SK-N-MC (cell line): ENCODE measurements around the gene OR2A5.

Experiments
- EZH2 ChIP-seq: fragments of 200-600 bp; sonication (generic); IDR thresholded peaks from one replicate; pipeline ENCODE4 v1.6.1; 2017; ENCODE audit warnings: antibody characterized with exemption
- FOXP2 ChIP-seq: optimal IDR thresholded peaks from 2 replicates; pipeline ENCODE3; 2011; ENCODE audit warnings: mild to moderate bottlenecking, moderate library complexity; ENCODE audit not compliant: insufficient read depth; ENCODE audit errors: extremely low read length, control extremely low read depth
- POLR2AphosphoS5 ChIP-seq: IDR thresholded peaks from 2 replicates; pipeline ENCODE4 v1.6.1; 2012; ENCODE audit warnings: mild to moderate bottlenecking, low read depth, low read length, borderline replicate concordance

- no peak for TF ChIP-seq EZH2
- no peak for TF ChIP-seq POLR2AphosphoS5
- TF ChIP-seq FOXP2, result no peak
These were observed 24.5 kb upstream of the OR2A5 start for GRCh38 chr7:144024213-144024612.
